Measurements from ENCODE around the gene CARF.

- no peak for TF ChIP-seq YY1 (IDR thresholded peaks at IDR 0.05; ENCODE audit: low read depth)
- no peak for TF ChIP-seq CTCF (IDR thresholded peaks at IDR 0.05)
Observed at GRCh38 chr2:203030545-203030944, 118.5 kb downstream of the CARF start.

Measured in SK-N-SH (cell line).